Measurements from ENCODE around the gene ERP27. TPM values are rescaled to one million over a fixed set of nuclear protein-coding genes. Genes with fewer than 3 reads are reported as not detected.
A peak's percentile ranks its signal among the peaks of the same experiment; 100 is the strongest.

Gene ERP27
- total RNA-seq, 2 experiments from 2014 or later = 7.9 to 8.7 TPM

DNA sequence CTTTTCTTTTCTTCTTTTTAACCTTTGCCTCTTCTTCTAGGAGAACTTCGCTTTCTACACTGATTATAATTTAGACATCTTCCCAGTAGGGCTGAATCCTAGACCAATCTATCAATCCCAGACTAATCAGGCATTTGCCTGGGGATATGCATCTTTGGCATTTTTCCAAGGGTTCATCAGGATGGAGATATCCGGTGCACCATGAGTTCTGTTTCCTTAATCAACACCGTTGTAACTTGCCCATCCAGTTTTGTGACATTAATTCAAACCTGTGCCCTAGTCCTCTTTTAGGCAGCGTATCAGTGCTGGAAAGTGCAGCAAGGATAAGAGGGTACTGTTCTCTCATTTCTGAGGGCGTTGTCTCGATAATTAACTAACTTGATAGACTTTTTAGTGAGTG, 52.1 kb downstream of the ERP27 start:
- Mint-ChIP-seq H3K27ac (no peak overlapping the region), H3K4me3 (no peak overlapping the region), H3K36me3 (ENCODE audit: low read depth) (no peaks in the 10 kb centered on the region), H3K27me3 (ENCODE audit: low read depth) (peaks cover 24% of the 10 kb centered on the region), H3K9me3 (ENCODE audit: insufficient read depth) (no peaks in the 10 kb centered on the region), H3K4me1 (ENCODE audit: low read depth) (peaks cover 21% of the 10 kb centered on the region)
- DNase-seq (no peak), ATAC-seq (no peak)
- CTCF ChIA-PET = no interaction called here
- POLR2A ChIA-PET = no interaction called here

DNA sequence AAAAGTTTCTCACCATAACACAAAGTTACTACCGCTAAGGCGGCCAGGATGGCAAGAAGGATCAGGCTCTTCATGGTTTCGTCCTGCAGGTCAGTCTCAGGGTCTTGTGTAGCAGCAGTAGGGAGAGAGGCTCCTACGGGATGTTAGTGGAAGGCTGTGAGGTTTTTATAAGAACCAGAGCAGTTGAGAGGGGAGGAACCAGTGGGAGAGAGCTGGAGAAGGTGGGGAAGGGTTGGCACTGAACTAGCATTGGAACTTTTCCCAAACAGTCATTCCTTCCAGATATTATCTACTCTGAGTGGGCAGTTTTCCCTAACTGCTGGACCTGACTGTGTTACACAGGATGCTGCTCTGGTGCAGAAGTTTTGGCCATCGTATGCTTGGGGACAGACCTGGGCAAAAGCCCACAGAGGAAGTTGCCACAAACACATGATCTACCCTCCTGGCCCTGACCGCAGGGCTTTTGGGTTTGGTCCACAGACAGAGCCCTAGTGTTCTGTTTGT, 52.6 kb downstream of the ERP27 start, which contains the start of gene MGP:
MGP (minus strand) TSS at position 137 of the 504 bp plus-strand sequence; CDS start at position 74, 63 bp downstream.
- CTCF ChIA-PET = no interaction called here
- POLR2A ChIA-PET = no interaction called here
- Mint-ChIP-seq H3K27ac (no peak within 1 kb of the TSS), H3K4me1 (ENCODE audit: low read depth) (peaks cover 24% of the 10 kb centered on the region), H3K27me3 (ENCODE audit: low read depth) (peaks cover 24% of the 10 kb centered on the region), H3K4me3 (peak within 1 kb of the TSS; percentile 40), H3K36me3 (ENCODE audit: low read depth) (peaks cover 3% of the 10 kb centered on the region), H3K9me3 (ENCODE audit: insufficient read depth) (no peaks in the 10 kb centered on the region)
- ATAC-seq = no peak
- no peak for DNase-seq

DNA sequence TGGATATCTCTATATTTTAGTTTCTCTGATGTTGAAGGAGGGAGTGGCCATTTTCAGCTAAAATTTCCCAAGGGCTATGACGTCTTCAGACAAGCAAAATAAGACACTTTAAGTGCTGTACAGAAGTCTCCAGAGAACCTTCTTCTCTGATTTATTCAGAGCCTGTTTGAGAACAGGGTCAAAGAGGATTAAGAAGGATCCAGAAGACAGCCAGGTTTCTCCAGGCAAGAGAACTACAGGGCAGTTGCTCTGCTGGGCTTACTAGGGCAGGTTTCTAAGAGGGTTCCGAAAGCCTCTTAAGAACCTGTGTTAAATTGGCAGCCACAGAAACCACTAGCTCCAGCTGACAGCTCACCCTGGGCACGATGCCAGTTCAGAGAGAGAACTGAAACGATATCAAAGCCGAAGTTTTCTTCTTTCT, 53.9 kb downstream of the ERP27 start:
- ChIA-PET POLR2A (interaction anchor here (0.6 to 1.0 kb wide), 3 partner anchors 9 to 77 kb away, joined by 3 read pairs; partner anchors contain the start of gene ARHGDIB), CTCF (interaction anchor here (0.9 to 1.2 kb wide), 2 partner anchors 17 to 37 kb away, joined by 3 read pairs; no protein-coding TSS in a partner anchor)
- peak; percentile 83 for DNase-seq
- H3K36me3 Mint-ChIP-seq (ENCODE audit: low read depth) = peaks cover 10% of the 10 kb centered on the region
- H3K27ac Mint-ChIP-seq = peak overlapping the region; percentile 0
- H3K9me3 Mint-ChIP-seq (ENCODE audit: insufficient read depth) = no peaks in the 10 kb centered on the region
- peak; percentile 95 for ATAC-seq
- H3K4me1 Mint-ChIP-seq (ENCODE audit: low read depth) = peaks cover 28% of the 10 kb centered on the region
- H3K4me3 Mint-ChIP-seq = peak overlapping the region; percentile 40
- peaks cover 24% of the 10 kb centered on the region for H3K27me3 Mint-ChIP-seq (ENCODE audit: low read depth)

DNA sequence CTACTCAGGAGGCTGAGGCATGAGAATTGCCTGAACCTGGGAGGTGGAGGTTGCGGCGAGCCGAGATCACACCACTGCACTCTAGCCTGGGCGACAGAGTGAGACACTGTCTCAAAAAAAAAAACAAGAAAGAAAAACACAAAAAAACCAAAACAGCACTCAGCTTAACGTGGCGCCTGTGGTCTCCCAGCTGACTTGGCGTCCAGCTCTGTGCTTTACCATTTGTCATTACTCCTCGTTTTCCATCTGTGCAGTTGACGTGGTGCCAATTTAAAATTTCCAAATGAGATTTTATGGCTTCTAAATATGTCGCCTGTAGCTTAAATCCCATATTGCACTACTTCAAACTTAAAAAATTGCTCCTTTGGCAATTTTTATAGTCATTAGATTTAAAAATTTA, 54.7 kb downstream of the ERP27 start:
- H3K27ac Mint-ChIP-seq = no peak overlapping the region
- POLR2A ChIA-PET = interaction anchor here (0.9 kb wide), 1 partner anchor 53 kb away, joined by 3 read pairs; no protein-coding TSS in a partner anchor

DNA sequence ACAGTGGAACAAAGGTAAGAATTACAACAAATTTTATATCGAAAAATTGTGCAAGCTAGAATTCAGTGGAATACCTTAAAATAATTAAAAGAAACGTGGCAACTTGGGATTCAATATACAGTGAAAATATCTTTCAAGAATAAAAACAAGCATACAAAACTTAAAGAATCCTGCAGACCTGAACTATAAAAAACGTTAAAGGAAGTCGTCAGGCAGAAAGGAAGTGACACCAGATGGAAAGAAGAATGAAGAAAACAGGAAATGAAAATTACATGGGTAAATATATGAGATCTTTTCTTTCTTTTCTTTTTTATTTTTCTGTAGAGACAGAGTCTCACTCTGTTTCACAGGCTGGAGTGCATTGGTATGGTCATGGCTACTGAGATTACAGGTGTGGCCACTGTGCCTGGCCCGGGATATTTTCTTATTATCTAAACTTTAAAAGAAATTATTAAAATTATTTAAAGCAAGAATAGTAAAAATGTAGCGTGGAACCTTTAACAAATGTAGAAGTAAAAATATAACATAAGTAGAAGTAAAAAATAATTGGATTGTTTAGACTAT, 57.4 kb downstream of the ERP27 start:
- Mint-ChIP-seq H3K4me1 (ENCODE audit: low read depth) (peaks cover 23% of the 10 kb centered on the region), H3K27me3 (ENCODE audit: low read depth) (peaks cover 6% of the 10 kb centered on the region), H3K4me3 (no peak overlapping the region), H3K27ac (peak overlapping the region; percentile 76), H3K36me3 (ENCODE audit: low read depth) (peaks cover 10% of the 10 kb centered on the region), H3K9me3 (ENCODE audit: insufficient read depth) (no peaks in the 10 kb centered on the region)
- no peak for DNase-seq
- CTCF ChIA-PET = no interaction called here
- no peak for ATAC-seq
- POLR2A ChIA-PET = no interaction called here

More for the DNA sequence above, 54.7 kb downstream of the ERP27 start:
- no peak for DNase-seq
- H3K4me3 Mint-ChIP-seq = no peak overlapping the region
- peaks cover 10% of the 10 kb centered on the region for H3K36me3 Mint-ChIP-seq (ENCODE audit: low read depth)
- CTCF ChIA-PET = interaction anchor here (0.9 to 1.6 kb wide), 3 partner anchors 11 to 36 kb away, joined by 3 to 4 read pairs (median 3); no protein-coding TSS in a partner anchor
- H3K27me3 Mint-ChIP-seq (ENCODE audit: low read depth) = peaks cover 22% of the 10 kb centered on the region
- no peaks in the 10 kb centered on the region for H3K9me3 Mint-ChIP-seq (ENCODE audit: insufficient read depth)
- no peak for ATAC-seq
- H3K4me1 Mint-ChIP-seq (ENCODE audit: low read depth) = peaks cover 28% of the 10 kb centered on the region

DNA sequence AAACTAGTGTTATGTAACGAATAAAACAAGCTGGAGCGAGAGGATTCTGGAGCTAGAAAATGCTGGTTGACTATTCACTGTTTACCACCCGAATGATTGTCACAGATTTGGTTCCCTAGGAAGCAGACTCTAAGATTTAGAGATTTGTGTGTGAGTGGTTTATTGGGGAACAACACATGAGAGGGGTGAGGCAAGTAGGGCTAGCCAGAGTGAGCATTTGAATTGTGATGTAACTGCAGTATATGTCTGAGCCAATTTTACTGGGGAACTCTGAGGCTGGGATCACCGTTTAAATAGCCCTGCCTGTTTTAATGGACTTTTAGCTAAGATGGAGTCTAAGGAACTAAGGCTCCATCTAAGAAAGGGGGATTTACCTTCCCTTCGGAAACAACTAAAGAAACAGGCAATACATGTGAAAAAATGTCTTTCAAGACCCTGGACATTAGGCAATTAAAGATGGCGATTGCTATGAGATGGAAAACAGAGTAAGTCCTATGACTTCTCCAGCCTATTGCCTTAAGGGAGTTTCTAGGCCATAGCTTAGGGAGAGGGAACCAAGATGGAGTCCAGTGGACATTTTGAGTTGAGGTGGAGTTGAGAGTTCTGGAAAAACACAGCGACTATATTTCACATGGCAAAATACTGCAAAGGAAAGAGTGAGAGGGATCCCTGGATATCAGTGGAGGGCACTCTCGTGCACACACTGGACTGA, 59.0 kb downstream of the ERP27 start:
- DNase-seq (no peak), ATAC-seq (no peak)
- no peaks in the 10 kb centered on the region for H3K9me3 Mint-ChIP-seq (ENCODE audit: insufficient read depth)
- peaks cover 10% of the 10 kb centered on the region for H3K36me3 Mint-ChIP-seq (ENCODE audit: low read depth)
- no peak overlapping the region for H3K27ac Mint-ChIP-seq
- H3K4me3 Mint-ChIP-seq = no peak overlapping the region
- ChIA-PET CTCF (interaction anchor here (0.9 to 1.2 kb wide), 2 partner anchors 9 to 342 kb away, joined by 3 to 4 read pairs; partner anchors contain the start of gene RERG), POLR2A (no interaction called here)
- peaks cover 11% of the 10 kb centered on the region for H3K4me1 Mint-ChIP-seq (ENCODE audit: low read depth)
- no peaks in the 10 kb centered on the region for H3K27me3 Mint-ChIP-seq (ENCODE audit: low read depth)

DNA sequence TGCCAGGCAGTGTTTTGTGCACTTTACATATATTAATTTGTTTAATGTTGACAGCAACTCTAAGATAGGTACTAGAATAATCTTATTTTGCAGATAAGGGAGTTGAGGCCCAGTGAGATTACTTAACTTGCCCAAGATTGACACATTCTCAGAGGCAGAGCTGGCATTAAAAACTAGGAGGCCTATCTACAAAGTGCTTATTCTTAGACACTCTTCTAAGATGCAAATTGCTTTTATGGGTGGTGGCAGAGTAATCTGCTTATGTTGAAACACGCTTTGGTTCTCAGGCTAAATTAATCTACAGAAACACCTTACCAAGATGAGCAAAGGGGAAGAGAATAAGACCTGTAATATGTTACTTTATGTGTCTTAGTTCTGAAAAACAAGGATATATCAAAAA, 59.8 kb downstream of the ERP27 start:
- POLR2A ChIA-PET = no interaction called here
- no peak for DNase-seq
- Mint-ChIP-seq H3K4me3 (no peak overlapping the region), H3K36me3 (ENCODE audit: low read depth) (peaks cover 10% of the 10 kb centered on the region), H3K4me1 (ENCODE audit: low read depth) (peaks cover 9% of the 10 kb centered on the region), H3K27ac (no peak overlapping the region), H3K27me3 (ENCODE audit: low read depth) (no peaks in the 10 kb centered on the region), H3K9me3 (ENCODE audit: insufficient read depth) (no peaks in the 10 kb centered on the region)
- CTCF ChIA-PET = interaction anchor here (0.9 to 1.2 kb wide), 2 partner anchors 10 to 343 kb away, joined by 3 to 4 read pairs; partner anchors contain the start of gene RERG
- no peak for ATAC-seq

DNA sequence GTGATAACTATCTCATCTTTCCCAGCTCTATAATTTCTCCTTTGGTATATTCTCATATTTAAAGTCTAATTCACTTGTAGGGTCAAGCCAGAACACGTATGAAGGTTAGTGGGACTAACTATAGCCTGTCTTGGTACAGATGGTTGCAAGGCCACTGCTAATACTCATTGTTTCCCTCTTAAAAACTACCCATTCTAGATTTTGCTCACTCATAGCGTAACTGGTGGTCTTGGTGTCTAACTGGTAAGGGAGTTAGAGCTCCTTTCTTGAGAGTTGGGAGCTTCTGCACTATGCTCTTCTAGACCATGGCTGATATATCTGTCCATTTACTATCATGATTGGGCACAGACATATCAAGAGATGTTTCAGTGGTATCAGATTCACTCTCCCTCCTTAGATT, 61.5 kb downstream of the ERP27 start:
- H3K36me3 Mint-ChIP-seq (ENCODE audit: low read depth) = peaks cover 10% of the 10 kb centered on the region
- DNase-seq (no peak), ATAC-seq (no peak)
- H3K4me1 Mint-ChIP-seq (ENCODE audit: low read depth) = peaks cover 9% of the 10 kb centered on the region
- H3K9me3 Mint-ChIP-seq (ENCODE audit: insufficient read depth) = no peaks in the 10 kb centered on the region
- CTCF ChIA-PET = no interaction called here
- H3K4me3 Mint-ChIP-seq = no peak overlapping the region
- H3K27me3 Mint-ChIP-seq (ENCODE audit: low read depth) = no peaks in the 10 kb centered on the region
- POLR2A ChIA-PET = no interaction called here
- no peak overlapping the region for H3K27ac Mint-ChIP-seq

DNA sequence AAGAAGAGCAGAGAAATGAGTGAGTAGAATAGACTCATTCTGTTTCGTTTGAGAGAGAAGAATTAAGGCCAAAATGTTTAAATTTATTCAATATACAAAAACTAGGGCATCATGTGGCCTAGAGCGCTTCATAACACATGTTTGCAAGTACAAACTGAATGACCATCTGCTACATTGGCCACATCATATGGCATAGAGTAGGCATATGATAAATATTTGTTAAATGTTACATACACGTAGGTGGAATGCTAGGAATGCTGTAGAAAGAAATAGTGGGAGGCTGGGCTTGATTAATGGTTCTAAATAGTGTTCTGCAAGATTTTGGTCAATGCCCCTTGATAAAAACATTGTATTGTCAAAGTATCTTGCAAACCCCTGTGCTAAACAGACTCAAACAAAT, 63.5 kb downstream of the ERP27 start:
- CTCF ChIA-PET = interaction anchor here (1.5 kb wide), 1 partner anchor 12 kb away, joined by 5 read pairs; no protein-coding TSS in a partner anchor
- DNase-seq (no peak), ATAC-seq (no peak)
- Mint-ChIP-seq H3K27ac (no peak overlapping the region), H3K4me1 (ENCODE audit: low read depth) (no peaks in the 10 kb centered on the region), H3K36me3 (ENCODE audit: low read depth) (peaks cover 4% of the 10 kb centered on the region), H3K27me3 (ENCODE audit: low read depth) (no peaks in the 10 kb centered on the region), H3K9me3 (ENCODE audit: insufficient read depth) (no peaks in the 10 kb centered on the region), H3K4me3 (no peak overlapping the region)
- POLR2A ChIA-PET = no interaction called here

DNA sequence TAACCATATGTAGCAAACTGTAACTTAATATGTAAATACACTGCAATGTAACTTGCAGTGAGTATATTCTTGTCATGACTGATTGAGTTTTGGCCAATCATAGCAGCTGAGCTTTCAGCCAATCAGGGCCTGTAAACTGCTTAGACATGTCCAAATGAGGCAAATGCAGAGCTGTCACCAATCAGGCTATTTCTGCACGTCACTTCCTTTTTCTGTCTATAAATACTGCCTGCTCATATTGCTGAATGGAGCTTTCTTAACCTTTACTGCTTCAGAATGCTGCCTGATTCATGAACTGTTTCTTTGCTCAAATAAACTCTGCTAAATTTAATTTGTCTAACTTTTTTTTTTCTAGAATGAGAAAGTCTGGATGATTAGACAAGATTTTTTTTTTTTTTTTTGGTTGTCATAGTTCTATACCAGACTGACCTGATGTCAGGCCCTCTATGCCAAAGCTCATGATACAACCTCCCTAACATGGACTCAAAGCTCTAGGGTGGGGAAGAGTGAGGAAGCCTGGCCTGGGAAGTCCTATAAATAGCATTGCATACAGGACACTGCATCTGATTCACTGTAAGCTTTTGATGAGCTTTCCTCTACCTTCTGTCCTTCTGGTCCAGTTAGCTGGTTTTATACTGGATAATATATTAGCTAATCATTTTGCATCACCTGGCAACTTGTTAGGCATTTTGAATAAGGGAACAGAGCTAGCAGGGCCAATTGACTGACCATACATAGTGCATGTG, 64.7 kb downstream of the ERP27 start:
- H3K27ac Mint-ChIP-seq = no peak overlapping the region
- DNase-seq (no peak), ATAC-seq (no peak)
- H3K4me3 Mint-ChIP-seq = no peak overlapping the region
- H3K36me3 Mint-ChIP-seq (ENCODE audit: low read depth) = no peaks in the 10 kb centered on the region
- POLR2A ChIA-PET = no interaction called here
- H3K9me3 Mint-ChIP-seq (ENCODE audit: insufficient read depth) = no peaks in the 10 kb centered on the region
- H3K4me1 Mint-ChIP-seq (ENCODE audit: low read depth) = no peaks in the 10 kb centered on the region
- CTCF ChIA-PET = interaction anchor here (1.1 to 1.5 kb wide), 2 partner anchors 14 to 122 kb away, joined by 4 to 5 read pairs; no protein-coding TSS in a partner anchor
- no peaks in the 10 kb centered on the region for H3K27me3 Mint-ChIP-seq (ENCODE audit: low read depth)

DNA sequence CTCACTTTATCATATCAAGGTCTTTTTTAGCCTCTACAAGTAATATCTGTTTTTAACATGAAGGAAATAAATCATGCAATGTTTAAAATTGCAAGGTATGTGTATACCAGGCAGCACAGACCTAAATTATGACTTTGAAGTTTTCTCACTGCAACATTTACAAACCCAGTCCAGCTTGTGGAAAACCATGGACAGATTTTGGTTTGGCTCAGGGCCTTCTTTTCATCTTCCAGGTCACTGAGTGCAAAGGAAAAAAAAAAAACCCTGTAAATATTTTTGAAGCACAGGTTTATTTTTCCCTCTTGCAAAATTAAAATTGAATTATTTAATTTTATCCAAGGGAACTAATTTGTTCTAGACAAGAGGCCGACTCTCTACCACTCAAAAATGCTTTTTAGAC, 66.5 kb downstream of the ERP27 start:
- H3K27ac Mint-ChIP-seq = no peak overlapping the region
- H3K9me3 Mint-ChIP-seq (ENCODE audit: insufficient read depth) = no peaks in the 10 kb centered on the region

More for the DNA sequence above, 66.5 kb downstream of the ERP27 start:
- no peak for DNase-seq
- CTCF ChIA-PET = no interaction called here
- POLR2A ChIA-PET = no interaction called here
- Mint-ChIP-seq H3K4me3 (no peak overlapping the region), H3K27me3 (ENCODE audit: low read depth) (no peaks in the 10 kb centered on the region), H3K4me1 (ENCODE audit: low read depth) (no peaks in the 10 kb centered on the region), H3K36me3 (ENCODE audit: low read depth) (no peaks in the 10 kb centered on the region)
- no peak for ATAC-seq
